HL-60/S4 (cell line): Measurements from ENCODE around the gene SLC38A8.

Experiments
- in situ Hi-C: fragments of 300-500 bp; cut with MboI; formaldehyde crosslinking; loops from 2 replicates; pipeline ENCODE4 v1.14.3; 2022; ENCODE audit warnings: low sequenced_read_pairs

Gene SLC38A8

GRCh38 chr16:84068783-84069462, 26.3 kb upstream of the SLC38A8 start:
- in situ Hi-C loops: loop anchor here (10.0 kb wide), 1 partner anchor 114 kb away; the partner anchor contains the start of gene OSGIN1

DNA sequence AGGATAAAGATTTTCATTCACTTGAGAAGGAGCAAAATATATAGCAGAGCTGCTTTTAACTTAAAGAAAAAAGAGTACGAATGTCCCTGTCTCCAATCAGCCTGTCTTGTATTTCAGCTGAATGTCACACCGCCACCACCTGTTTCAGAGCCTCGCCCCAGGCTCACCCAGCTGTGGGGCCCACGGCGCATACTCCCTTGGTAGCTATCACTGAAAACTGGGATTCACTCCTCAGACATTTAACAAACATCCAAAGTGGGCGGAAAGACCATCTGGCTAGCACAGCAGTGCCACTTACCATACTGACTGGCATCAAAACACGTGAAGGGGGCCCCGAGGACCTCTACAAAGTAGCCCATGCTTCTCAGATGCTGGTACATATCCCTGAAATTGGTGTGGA, 25.4 kb upstream of the SLC38A8 start:
- in situ Hi-C loops: loop anchor here (10.0 kb wide), 1 partner anchor 113 kb away; the partner anchor contains the start of gene OSGIN1

DNA sequence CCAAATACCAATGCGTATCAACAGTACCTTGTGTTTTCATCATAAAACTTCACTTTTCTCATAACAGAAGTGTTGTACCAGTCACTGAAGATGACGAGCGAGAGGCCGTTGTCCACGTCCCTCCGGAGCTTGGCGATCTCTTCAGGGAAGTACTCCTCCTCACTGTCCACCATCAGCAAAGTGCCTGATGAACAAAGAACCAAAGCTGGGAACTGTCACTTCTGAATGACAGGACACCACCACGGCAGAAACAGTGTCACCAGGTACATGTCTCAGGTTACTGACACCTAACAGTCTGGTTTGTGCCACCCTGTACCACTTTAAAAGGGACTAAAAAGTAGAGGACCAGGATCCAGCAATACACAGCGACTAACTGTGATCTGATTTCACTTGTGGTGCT, 25.0 kb upstream of the SLC38A8 start:
- in situ Hi-C loops: loop anchor here (10.0 kb wide), 1 partner anchor 113 kb away; the partner anchor contains the start of gene OSGIN1

- in situ Hi-C loops: loop anchor here (10.0 kb wide), 1 partner anchor 111 kb away; the partner anchor contains the start of gene OSGIN1
These were observed 23.0 kb upstream of the SLC38A8 start for GRCh38 chr16:84065536-84066132.

DNA sequence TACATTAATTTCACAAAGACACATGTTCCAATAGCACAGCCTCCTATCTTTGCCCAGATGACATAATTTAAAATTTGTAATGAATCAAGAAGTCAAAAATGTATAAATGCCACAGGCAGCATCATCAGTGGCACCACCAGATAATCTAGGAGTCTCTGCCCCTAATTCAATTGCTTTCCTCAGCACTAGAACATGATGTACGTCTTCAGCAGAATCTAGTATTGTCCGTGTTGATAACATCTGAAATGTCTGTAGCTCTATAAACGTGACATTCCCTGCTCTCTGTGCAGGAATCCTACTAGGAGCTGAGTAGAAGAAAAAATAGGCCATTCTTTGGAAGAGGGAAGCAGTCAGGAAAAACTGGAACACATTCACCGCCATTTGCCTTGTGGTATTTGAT, 21.4 kb upstream of the SLC38A8 start:
- in situ Hi-C loops: loop anchor here (10.0 kb wide), 1 partner anchor 109 kb away; the partner anchor contains the start of gene OSGIN1

GRCh38 chr16:84062734-84063640, 20.4 kb upstream of the SLC38A8 start:
- in situ Hi-C loops: loop anchor here (10.0 kb wide), 1 partner anchor 108 kb away; the partner anchor contains the start of gene OSGIN1

DNA sequence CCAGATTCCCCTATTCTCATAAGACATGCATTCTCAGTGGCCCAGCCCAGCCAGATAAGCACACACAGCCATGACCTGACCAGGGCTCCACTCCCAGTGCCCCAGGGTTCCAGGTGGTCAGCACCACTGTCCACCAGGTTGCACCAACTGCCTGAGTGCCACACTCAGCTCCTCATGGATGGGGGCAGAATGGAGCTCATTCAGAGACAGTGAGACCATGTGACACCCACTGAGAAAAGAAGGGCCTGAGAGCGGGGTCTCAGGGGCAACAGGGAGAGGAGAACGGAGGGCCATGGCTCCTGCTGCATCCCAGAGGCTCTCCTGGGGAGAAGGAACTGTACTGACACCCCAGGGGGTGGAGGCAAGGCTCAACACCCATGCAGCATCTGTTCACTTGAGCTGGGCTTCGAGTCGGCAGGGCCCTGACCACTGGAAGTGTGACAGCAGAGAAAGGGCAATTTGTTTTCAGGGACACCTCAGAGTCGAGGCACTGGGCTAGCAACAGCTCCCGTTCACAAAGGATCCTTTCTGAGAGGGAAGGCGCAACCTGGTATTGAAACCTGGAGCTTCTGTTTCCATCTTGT, 18.7 kb upstream of the SLC38A8 start:
- in situ Hi-C loops: loop anchor here (10.0 kb wide), 1 partner anchor 107 kb away; the partner anchor contains the start of gene OSGIN1

DNA sequence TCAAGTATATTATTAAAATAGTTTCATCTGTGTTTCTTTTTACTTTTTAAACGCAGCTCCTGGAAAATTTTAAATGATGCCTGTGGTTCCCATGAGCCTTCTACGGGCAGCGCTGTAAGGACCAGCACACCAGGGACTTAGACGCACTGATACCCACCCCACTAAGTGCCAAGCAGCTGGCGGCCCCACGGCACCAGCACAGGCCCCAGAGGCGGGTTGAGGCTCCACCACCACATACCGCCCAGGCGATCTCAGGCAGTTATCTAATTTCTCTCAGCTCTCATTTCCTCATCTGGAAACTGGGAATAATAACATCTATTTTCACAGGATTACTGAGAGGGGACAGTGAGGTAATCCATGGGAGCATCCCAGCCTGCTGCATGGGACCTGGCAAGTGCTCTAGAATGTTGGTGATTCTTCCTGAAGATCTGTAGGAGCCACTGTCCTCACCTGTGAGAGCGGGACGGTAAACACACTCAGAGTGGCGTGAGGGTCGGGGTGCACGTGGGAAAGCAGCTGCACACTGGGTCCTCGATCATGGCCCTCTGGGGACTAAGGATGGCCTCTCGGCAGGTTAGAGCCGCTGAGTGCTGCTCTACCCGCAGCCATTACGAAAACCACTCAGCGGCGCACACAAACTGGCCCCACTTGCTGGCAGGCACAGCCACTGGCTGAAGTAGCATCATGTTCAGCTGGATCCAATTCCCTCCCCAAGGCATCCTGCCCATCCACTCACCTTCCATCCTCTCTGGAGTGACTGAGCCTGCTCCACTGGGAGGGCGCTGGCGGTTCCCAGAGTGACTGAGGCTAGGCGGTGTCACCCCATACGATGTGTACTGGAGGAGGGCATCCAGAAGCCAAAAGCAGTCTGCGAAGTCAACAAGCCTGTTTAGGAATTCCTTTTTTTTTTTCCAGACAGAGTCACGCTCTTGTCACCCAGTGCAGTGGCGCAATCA, 17.6 kb upstream of the SLC38A8 start:
- in situ Hi-C loops: loop anchor here (10.0 kb wide), 1 partner anchor 105 kb away; the partner anchor contains the start of gene OSGIN1

- in situ Hi-C loops: no loop called here
These were observed 16.5 kb upstream of the SLC38A8 start for GRCh38 chr16:84059111-84059510.

- in situ Hi-C loops: no loop called here
These were observed 16.1 kb upstream of the SLC38A8 start for GRCh38 chr16:84058664-84059063.

DNA sequence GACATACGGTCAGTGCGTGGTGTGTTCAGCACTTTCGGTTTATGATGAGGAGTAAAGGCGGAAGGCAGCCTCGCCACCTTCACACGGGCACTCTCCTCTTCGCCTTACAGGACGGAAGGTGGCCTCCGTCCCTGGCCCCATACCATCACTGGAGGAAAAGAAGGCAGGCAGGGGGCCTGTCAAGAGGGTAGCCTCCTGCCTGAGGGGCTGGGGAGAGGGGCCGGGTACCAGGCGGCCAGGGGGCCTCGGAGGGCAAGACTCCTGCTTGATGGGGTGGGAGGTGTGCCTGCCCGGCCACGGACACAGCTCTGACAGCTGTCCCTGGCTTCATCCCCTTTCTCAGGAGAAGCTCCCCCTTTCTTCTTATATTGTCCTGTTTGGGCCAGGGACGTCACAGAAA, 15.6 kb upstream of the SLC38A8 start:
- in situ Hi-C loops: no loop called here

DNA sequence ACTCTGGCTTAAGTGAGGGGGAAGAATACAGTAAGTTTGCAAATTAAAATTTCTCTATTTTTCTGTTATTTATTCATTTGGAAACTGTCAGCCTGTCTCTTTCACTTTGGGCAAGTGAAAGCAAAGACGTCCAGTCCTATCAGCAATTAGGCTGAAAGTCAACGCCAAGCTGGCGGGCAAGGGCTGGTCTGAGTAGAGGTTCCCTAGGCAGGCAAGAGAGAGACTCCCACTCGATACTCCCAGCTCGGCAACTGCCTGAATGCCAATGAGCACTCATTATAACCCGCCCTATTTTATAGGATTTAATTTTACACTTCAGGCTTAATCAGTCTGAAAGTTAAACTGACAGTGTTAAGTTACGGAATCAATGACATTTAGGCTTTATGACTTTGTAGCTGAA, 14.3 kb upstream of the SLC38A8 start:
- in situ Hi-C loops: no loop called here

- in situ Hi-C loops: no loop called here
These were observed 13.4 kb upstream of the SLC38A8 start for GRCh38 chr16:84055801-84056634.

GRCh38 chr16:84055366-84055765, 12.8 kb upstream of the SLC38A8 start:
- in situ Hi-C loops: no loop called here

DNA sequence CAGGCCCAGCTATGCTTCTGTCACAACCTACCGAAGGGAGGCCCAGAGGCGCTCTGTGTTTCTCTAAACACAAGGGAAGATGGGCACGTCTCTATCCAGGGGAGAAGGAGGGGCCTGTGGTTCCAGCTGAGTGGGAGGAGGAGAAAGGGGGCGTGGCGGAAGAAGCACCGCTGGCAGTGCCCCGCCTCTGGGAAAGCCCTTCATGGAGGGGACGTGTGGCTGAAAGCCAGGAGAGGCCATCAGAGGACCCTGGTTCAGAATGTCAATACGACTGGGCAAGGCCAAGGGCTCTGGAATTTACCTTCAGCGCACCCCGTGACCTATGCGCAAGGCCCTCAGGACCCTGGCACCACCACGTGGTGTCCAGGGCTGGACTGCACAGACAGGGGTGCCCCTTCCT, 12.3 kb upstream of the SLC38A8 start:
- in situ Hi-C loops: no loop called here

GRCh38 chr16:84054271-84054670, 11.7 kb upstream of the SLC38A8 start:
- in situ Hi-C loops: no loop called here

DNA sequence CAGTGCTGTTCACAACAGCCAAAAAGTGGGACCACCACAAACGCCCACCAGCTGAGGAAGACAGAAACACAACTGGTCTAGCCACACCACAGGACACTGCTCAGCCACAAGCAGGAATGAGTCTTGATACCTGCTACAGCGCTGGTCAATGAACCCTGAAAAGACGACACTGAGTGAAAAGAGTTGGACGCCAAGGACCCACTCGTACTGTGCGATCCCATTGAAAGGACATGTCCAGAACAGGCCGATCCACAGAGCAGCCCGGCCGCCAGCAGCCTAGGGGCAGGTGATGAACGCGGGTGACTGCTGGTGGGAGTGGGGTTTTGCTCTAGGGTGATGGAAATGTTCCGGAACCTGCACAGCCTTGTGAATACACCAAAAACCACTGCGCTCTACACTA, 10.6 kb upstream of the SLC38A8 start:
- in situ Hi-C loops: no loop called here

DNA sequence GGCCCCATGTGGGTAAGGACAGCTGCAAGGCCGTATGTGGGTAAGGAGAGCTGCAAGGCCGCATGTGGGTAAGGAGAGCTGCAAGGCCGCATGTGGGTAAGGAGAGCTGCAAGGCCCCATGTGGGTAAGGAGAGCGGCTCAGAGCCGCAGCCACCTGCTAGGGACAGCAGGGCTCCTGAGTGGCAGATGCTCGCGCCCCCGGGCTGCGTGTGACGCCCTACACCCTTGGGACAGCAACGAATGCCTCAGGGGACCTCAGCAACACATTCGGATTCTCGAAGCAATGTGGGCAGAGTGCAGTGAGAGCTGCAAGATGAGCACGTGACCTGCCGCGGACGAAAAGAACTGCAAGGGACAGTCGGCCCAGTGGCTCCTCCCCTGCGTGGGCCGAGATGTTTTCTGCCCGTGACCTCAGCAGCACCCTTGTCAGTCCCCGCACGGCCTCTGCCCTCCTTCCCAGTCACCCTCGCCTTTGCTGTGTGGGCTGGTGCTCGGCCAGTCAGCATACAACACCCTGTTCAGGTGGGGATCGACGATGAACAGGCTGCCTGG, 9.6 kb upstream of the SLC38A8 start:
- in situ Hi-C loops: no loop called here
